Prostate gland (tissue), 2 donors: ENCODE results near the gene CYP11A1. TPM values are rescaled to one million over a fixed set of nuclear protein-coding genes. Genes with fewer than 3 reads are reported as not detected.

Source experiments
- DNase-seq: peaks from one replicate; pipeline ENCODE4 v3.0.0-alpha.2; 2019; ENCODE audit warnings: low spot score
- H3K27ac ChIP-seq, 2 donors: fragments of 200-600 bp; sonication (generic); 2 replicates each; pipeline ENCODE4 v1.5.1; 2017 to 2019
- H3K27me3 ChIP-seq: fragments of 200-600 bp; sonication (generic); replicated peaks from 2 replicates; pipeline ENCODE4 v1.5.1; 2019; ENCODE audit not compliant: insufficient read depth
- H3K36me3 ChIP-seq, 2 donors: fragments of 200-600 bp; sonication (generic); 1 replicate in 1 of 2; 2 replicates in 1 of 2; pipeline versions ENCODE4 v1.5.1 to v1.8.1; 2017 to 2019
- H3K4me1 ChIP-seq: fragments of 200-600 bp; sonication (generic); replicated peaks from 2 replicates; pipeline ENCODE4 v1.5.1; 2019
- H3K4me3 ChIP-seq, 2 donors: fragments of 200-600 bp; sonication (generic); 2 replicates each; pipeline ENCODE4 v1.5.1; 2017 to 2019
- H3K9me3 ChIP-seq: fragments of 200-600 bp; sonication (generic); 2 replicates; pipeline ENCODE4 v1.5.1; 2017
- CTCF ChIP-seq, 4 experiments: fragments of 200-600 bp in 2 of 4; fragments of 450-650 bp in 2 of 4; sonication (generic) in 2 of 4; IDR thresholded peaks; 1 replicate in 3 of 4; 2 replicates in 1 of 4; pipeline ENCODE4 v1.5.1; 2016 to 2019; ENCODE audit warnings: antibody characterized with exemption in 4 of 4, mild to moderate bottlenecking in 2 of 4, moderate library complexity in 2 of 4
- POLR2A ChIP-seq: fragments of 450-650 bp; IDR thresholded peaks from one replicate; pipeline ENCODE4 v1.6.1; 2016; ENCODE audit warnings: antibody characterized with exemption, mild to moderate bottlenecking
- POLR2AphosphoS5 ChIP-seq: sonication (generic); formaldehyde crosslinking; IDR thresholded peaks from one replicate; pipeline ENCODE4 v1.6.1; 2017; ENCODE audit warnings: antibody characterized with exemption
- WGBS: methylation state at CpG from one replicate; pipeline ENCODE4 v1.1.5; 2018; 5-methylcytosine and 5-hydroxymethylcytosine counted together
- intact Hi-C: fragments of 100-400 bp; cut with DNase I; formaldehyde crosslinking; loops from one replicate; pipeline ENCODE4 v1.14.2; 2022
- total RNA-seq, 2 donors: library from RNA; depleted of rRNA; stranded (reverse); fragments of >200 nt; gene quantifications; one replicate each; pipeline ENCODE4 v1.1.0, GENCODE V29; 2016

The CYP11A1 gene
- total RNA-seq, 2 donors from 2014 or later, result 0.87 to 45.9 TPM

GRCh38 chr15:74398183-74398582 lies 30.7 kb upstream of the CYP11A1 start:
- no peak for DNase-seq
- no peak overlapping the region for H3K27ac ChIP-seq
- H3K4me1 ChIP-seq, result no peaks in the 10 kb centered on the region
- H3K4me3 ChIP-seq, result no peak overlapping the region
- H3K36me3 ChIP-seq, result no peaks in the 10 kb centered on the region
- 99% methylated on average over 5 of the region's 5 CpGs for WGBS
- no peaks in the 10 kb centered on the region for H3K9me3 ChIP-seq
- no peaks in the 10 kb centered on the region for H3K27me3 ChIP-seq
- intact Hi-C loops, result no loop called here
- TF ChIP-seq POLR2A (no peak), CTCF (IDR thresholded peaks at IDR 0.05) (no peak), POLR2AphosphoS5 (no peak)

GRCh38 chr15:74397239-74398068 lies 30.0 kb upstream of the CYP11A1 start:
- no peak for TF ChIP-seq CTCF (IDR thresholded peaks at IDR 0.05)
- DNase-seq, result no peak
- H3K4me1 ChIP-seq, result no peaks in the 10 kb centered on the region
- H3K9me3 ChIP-seq, result no peaks in the 10 kb centered on the region
- 94% methylated on average over 6 of the region's 6 CpGs for WGBS
- no peak overlapping the region for H3K4me3 ChIP-seq
- intact Hi-C loops, result no loop called here
- H3K36me3 ChIP-seq, result no peaks in the 10 kb centered on the region
- H3K27ac ChIP-seq, result no peak overlapping the region
- no peaks in the 10 kb centered on the region for H3K27me3 ChIP-seq

- Histone ChIP-seq H3K9me3 (no peaks in the 10 kb centered on the region), H3K27ac (no peak overlapping the region), H3K36me3 (no peaks in the 10 kb centered on the region), H3K4me3 (no peak overlapping the region), H3K27me3 (no peaks in the 10 kb centered on the region), H3K4me1 (no peaks in the 10 kb centered on the region)
- DNase-seq, result no peak
- no peak for TF ChIP-seq POLR2AphosphoS5
- TF ChIP-seq CTCF (IDR thresholded peaks at IDR 0.05), result no peak
- TF ChIP-seq POLR2A, result no peak
- WGBS, result 59% methylated on average over 9 of the region's 9 CpGs
- intact Hi-C loops, result no loop called here
These were observed 29.2 kb upstream of the CYP11A1 start for GRCh38 chr15:74396445-74397238.

GRCh38 chr15:74396146-74396438 lies 28.6 kb upstream of the CYP11A1 start:
- Histone ChIP-seq H3K9me3 (no peaks in the 10 kb centered on the region), H3K36me3 (no peaks in the 10 kb centered on the region), H3K27me3 (no peaks in the 10 kb centered on the region), H3K4me3 (no peak overlapping the region), H3K27ac (no peak overlapping the region), H3K4me1 (no peaks in the 10 kb centered on the region)
- 69% methylated on average over 10 of the region's 10 CpGs for WGBS
- intact Hi-C loops, result no loop called here
- TF ChIP-seq POLR2A (no peak), CTCF (IDR thresholded peaks at IDR 0.05) (no peak), POLR2AphosphoS5 (no peak)
- no peak for DNase-seq
